Mucosa of descending colon (tissue), 3 donors: ENCODE data around the gene LRCH2. TPM values are rescaled to one million over a fixed set of nuclear protein-coding genes. Genes with fewer than 3 reads are reported as not detected.
A peak's percentile ranks its signal among the peaks of the same experiment; 100 is the strongest.

Experiments used
- ATAC-seq: fragments of 200-7000 bp; cut with Tn5 transposase; one replicate; pipeline ENCODE4 v1.9.1; 2020; ENCODE audit warnings: mild to moderate bottlenecking, moderate library complexity
- DNase-seq, 3 donors: peaks; one replicate each; pipeline ENCODE4 v3.0.0-alpha.2; 2020
- H3K36me3 ChIP-seq: fragments of 200-600 bp; one replicate; pipeline ENCODE4 v1.8.0; 2021; ENCODE audit warnings: low read depth, mild to moderate bottlenecking
- H3K4me1 ChIP-seq: fragments of 200-600 bp; one replicate; pipeline ENCODE4 v1.8.0; 2021; ENCODE audit warnings: low read depth, mild to moderate bottlenecking
- H3K4me3 ChIP-seq: fragments of 200-600 bp; one replicate; pipeline ENCODE4 v1.8.0; 2021; ENCODE audit warnings: mild to moderate bottlenecking
- H3K9me3 ChIP-seq: fragments of 200-600 bp; one replicate; pipeline ENCODE4 v1.8.0; 2021; ENCODE audit warnings: mild to moderate bottlenecking
- CTCF ChIP-seq: fragments of 200-600 bp; IDR thresholded peaks from one replicate; pipeline ENCODE4 v1.8.0; 2022; ENCODE audit warnings: antibody characterized with exemption, mild to moderate bottlenecking
- intact Hi-C, 2 donors: fragments of 100-400 bp; cut with DNase I in 1 of 2; cut with micrococcal nuclease in 1 of 2; formaldehyde crosslinking; loops; one replicate each; pipeline versions ENCODE4 v1.11.0 to v1.11.1; 2022; cut with DNase I, micrococcal nuclease
- long read RNA-seq, 2 donors: library from polyadenylated mRNA; unstranded; transcript quantifications; one replicate each; pipeline ENCODE4 v2.0.0, GENCODE V29; 2019 to 2021
- total RNA-seq, 3 donors: library from RNA; stranded (reverse); fragmentation: NEBNext Ultra II Directional in 2 of 3; extraction: Animal tissue kit (Norgen Biotek cat#: 25700) in 2 of 3; gene quantifications; one replicate each; pipeline versions ENCODE4 v1.2.1 to v1.2.4, GENCODE V29; 2021 to 2023
- donor health status: DM: no; HTN: no; CAD: no; lungs with moderate emphysema.
- donor health status: DM: no; HTN: no; CAD: no.
- donor health status: DM: no; HTN: yes; CAD: no.

The LRCH2 gene
- total RNA-seq = 10 to 100 TPM in 1 of 3 donors, 1 to 10 TPM in 1, under 1 TPM in 1; 0.43 to 13.2 (median 1.9) TPM
- long read RNA-seq, donor 1, full-length matches to known transcripts = 1 of 4 reads
- long read RNA-seq, donor 1, partial matches to known transcripts = 3 of 4 reads
- long read RNA-seq, donor 1, other reads (novel, unspliced or antisense) = 0 of 4 reads
- long read RNA-seq, donor 2 = 0 reads

- no peaks in the 10 kb centered on the region for H3K4me1 ChIP-seq
- TF ChIP-seq CTCF = no peak
- ATAC-seq (no peak), DNase-seq (peak; percentile 4 to 38 (median 18))
- intact Hi-C loops = no loop called here
- H3K36me3 ChIP-seq = no peaks in the 10 kb centered on the region
- no peak within 1 kb of the TSS for H3K4me3 ChIP-seq
- no peaks in the 10 kb centered on the region for H3K9me3 ChIP-seq
Observed at GRCh38 chrX:115233497-115234455, at the start of gene LRCH2. Gene LRCH2, minus strand, starts transcription at chrX:115234096. Its CDS starts 55 bp downstream, at chrX:115234041.

GRCh38 chrX:115269051-115269683, 35.3 kb upstream of the LRCH2 start:
- no peaks in the 10 kb centered on the region for H3K9me3 ChIP-seq
- no peak for DNase-seq

GRCh38 chrX:115268421-115268820, 34.5 kb upstream of the LRCH2 start:
- no peaks in the 10 kb centered on the region for H3K36me3 ChIP-seq
- no peak for TF ChIP-seq CTCF
- intact Hi-C loops = no loop called here
- no peaks in the 10 kb centered on the region for H3K9me3 ChIP-seq
- ATAC-seq (no peak), DNase-seq (no peak)
- no peak overlapping the region for H3K4me3 ChIP-seq
- no peaks in the 10 kb centered on the region for H3K4me1 ChIP-seq

More at GRCh38 chrX:115269051-115269683, 35.3 kb upstream of the LRCH2 start:
- no peaks in the 10 kb centered on the region for H3K36me3 ChIP-seq
- no peak for ATAC-seq
- H3K4me1 ChIP-seq = no peaks in the 10 kb centered on the region
- no peak for TF ChIP-seq CTCF
- intact Hi-C loops = no loop called here
- no peak overlapping the region for H3K4me3 ChIP-seq

GRCh38 chrX:115266300-115266699, 32.4 kb upstream of the LRCH2 start:
- Histone ChIP-seq H3K4me3 (no peak overlapping the region), H3K36me3 (no peaks in the 10 kb centered on the region), H3K4me1 (no peaks in the 10 kb centered on the region), H3K9me3 (no peaks in the 10 kb centered on the region)
- TF ChIP-seq CTCF = no peak
- ATAC-seq (no peak), DNase-seq (no peak)
- intact Hi-C loops = no loop called here

GRCh38 chrX:115264009-115264408, 30.1 kb upstream of the LRCH2 start:
- no peak overlapping the region for H3K4me3 ChIP-seq
- ATAC-seq = no peak
- TF ChIP-seq CTCF = no peak
- no peak for DNase-seq
- H3K4me1 ChIP-seq = no peaks in the 10 kb centered on the region
- intact Hi-C loops = no loop called here
- H3K36me3 ChIP-seq = no peaks in the 10 kb centered on the region
- H3K9me3 ChIP-seq = no peaks in the 10 kb centered on the region
